ENCODE data around the gene ATP5F1D.

Gene ATP5F1D

DNA sequence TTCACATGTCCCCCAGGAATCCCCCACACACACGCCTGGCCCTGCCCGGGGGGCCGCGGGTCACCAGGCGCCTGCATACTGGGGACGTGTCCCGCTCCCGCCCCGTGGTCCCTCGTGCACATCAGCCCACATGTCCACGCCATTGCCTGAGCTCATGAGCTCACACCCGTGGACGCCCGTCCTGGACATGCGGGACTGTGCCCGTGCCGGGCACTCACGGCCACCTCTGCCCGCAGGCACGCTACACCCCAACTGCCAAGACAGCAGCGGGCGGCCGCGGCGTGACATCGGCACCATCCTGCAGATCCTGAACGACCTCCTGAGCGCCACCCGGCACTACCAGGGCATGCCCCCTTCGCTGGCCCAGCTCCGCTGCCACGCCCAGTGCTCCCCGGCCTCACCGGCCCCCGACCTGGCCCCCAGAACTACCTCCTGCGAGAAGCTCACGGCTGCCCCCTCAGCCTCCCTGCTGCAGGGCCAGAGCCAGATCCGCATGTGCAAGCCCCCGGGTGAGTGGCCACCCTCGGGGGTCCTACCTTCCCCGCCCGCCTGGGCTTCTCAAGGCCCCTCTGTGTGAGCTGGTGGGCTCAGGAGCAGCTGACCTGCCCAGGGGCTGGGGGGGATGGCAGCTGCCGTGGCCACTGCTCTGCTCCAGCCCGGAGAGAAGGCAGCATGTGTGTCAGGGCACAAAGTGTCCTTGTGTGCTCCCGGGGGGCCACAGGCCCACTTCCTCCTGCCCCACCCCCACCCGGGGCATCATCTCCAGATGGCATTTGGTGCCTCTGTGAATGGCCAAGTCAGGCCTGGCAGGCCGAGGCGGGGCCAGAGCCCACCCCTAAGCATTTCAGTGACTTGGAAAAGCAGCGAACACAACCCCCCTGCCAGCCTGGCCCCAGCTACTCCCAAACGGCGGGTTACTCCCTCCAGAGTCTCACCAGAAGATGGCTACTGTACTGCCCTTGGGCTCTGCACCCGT, 13.9 kb downstream of the ATP5F1D start:
- H3K4me3 ChIP-seq (ENCODE audit: low read depth, low read length): no peak overlapping the region
- TF ChIP-seq, protein P1, sequence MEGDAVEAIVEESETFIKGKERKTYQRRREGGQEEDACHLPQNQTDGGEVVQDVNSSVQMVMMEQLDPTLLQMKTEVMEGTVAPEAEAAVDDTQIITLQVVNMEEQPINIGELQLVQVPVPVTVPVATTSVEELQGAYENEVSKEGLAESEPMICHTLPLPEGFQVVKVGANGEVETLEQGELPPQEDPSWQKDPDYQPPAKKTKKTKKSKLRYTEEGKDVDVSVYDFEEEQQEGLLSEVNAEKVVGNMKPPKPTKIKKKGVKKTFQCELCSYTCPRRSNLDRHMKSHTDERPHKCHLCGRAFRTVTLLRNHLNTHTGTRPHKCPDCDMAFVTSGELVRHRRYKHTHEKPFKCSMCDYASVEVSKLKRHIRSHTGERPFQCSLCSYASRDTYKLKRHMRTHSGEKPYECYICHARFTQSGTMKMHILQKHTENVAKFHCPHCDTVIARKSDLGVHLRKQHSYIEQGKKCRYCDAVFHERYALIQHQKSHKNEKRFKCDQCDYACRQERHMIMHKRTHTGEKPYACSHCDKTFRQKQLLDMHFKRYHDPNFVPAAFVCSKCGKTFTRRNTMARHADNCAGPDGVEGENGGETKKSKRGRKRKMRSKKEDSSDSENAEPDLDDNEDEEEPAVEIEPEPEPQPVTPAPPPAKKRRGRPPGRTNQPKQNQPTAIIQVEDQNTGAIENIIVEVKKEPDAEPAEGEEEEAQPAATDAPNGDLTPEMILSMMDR (IDR thresholded peaks at IDR 0.05; ENCODE audit: low read depth, low read length): no peak

DNA sequence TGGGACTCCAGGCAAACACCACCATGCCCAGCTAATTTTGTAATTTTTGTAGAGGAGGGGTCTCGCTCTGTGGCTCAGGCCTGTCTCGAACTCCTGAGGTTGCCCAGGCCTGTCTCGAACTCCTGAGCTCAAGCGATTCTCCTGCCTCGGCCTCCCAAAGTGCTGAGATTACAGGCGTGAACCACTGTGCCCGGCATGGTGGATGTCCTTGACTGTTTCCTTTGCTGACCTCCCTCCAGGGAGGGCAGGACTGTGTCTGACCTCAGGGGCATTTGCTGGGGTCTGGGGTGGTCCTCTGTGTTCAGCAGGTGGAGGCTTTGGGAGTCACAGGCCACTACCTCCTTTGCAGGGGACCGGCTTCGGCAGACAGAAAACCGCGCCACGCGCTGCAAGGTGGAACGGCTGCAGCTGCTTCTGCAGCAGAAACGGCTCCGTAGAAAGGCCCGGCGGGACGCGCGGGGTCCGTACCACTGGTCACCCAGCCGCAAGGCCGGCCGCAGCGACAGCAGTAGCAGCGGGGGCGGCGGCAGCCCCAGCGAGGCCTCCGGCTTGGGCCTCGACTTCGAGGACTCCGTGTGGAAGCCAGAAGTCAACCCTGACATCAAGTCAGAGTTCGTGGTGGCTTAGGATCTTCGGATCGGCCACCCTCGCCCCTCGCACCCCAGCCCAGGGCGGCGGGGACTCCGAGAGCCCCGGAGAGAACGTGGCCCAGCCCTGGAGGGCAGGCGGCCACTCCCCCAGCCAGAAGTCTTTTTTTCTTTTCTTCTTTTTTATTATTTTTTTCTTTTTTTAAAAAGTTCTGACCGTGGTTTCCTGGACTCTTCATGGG, 15.3 kb downstream of the ATP5F1D start:
- H3K4me3 ChIP-seq (ENCODE audit: low read depth, low read length): no peak overlapping the region
- TF ChIP-seq, protein P1 (IDR thresholded peaks at IDR 0.05; ENCODE audit: low read depth, low read length): no peak

DNA sequence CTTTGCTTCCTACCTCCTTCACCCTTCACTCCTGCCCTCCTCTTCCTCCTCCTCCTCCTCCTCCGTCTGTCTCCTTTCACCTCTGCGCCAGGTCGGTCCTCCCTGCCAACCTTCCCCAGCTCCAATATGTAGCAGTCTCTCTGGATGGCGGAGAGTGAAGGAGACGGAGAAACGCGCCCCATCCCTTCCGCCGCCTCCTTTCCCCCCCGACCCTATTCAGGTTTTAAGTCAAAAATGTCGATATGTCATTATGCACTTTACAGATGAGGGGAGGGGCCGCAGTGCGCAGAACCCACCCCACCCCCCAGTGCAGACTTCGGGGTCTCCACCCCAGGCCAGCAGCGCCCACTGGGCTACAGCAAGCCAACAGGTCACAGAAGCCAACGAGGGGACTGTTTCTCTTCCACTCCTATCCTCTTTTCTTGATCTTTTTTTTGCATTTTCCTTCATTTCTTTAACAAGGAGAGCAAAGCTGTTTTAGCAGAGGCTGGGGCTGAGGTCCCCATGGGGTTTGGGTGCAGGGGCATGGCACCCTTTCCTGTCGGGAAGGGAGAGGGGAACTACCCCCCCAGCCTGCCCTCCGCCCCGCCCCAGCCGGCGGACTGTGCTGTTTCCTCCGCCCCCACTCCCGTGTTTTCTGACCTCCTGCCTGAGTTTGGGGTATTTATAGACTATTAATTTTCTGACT, 16.1 kb downstream of the ATP5F1D start:
- no peak overlapping the region for H3K4me3 ChIP-seq (ENCODE audit: low read depth, low read length)
- TF ChIP-seq, protein P1 (IDR thresholded peaks at IDR 0.05; ENCODE audit: low read depth, low read length): no peak

DNA sequence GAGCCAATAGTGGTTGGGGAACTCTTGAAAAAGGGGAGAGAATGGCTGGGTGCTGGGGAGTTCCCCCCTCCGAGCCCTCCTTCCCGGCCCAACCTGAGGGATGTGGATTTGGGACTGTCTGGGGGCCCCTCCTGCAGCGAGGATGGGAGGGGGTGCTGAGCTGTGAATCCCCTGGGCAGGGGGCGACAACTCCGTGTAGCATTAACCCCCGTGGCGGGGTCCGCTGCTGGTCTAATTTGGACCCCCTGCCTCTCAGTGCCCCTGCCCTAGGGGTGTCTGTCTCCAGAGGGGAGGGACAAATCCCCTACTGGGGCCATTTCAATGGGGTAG, 16.6 kb downstream of the ATP5F1D start:
- TF ChIP-seq, protein P1 (IDR thresholded peaks at IDR 0.05; ENCODE audit: low read depth, low read length): no peak
- H3K4me3 ChIP-seq (ENCODE audit: low read depth, low read length): no peak overlapping the region

GRCh38 chr19:1258707-1259205, 17.2 kb downstream of the ATP5F1D start:
- no peak overlapping the region for H3K4me3 ChIP-seq (ENCODE audit: low read depth, low read length)

GRCh38 chr19:1259206-1259875, 17.8 kb downstream of the ATP5F1D start:
- no peak overlapping the region for H3K4me3 ChIP-seq (ENCODE audit: low read depth, low read length)
- TF ChIP-seq, protein P1 (IDR thresholded peaks at IDR 0.05; ENCODE audit: low read depth, low read length): no peak

More at GRCh38 chr19:1258707-1259205, 17.2 kb downstream of the ATP5F1D start:
- TF ChIP-seq, protein P1 (IDR thresholded peaks at IDR 0.05; ENCODE audit: low read depth, low read length): no peak

Measured in WI38 (cell line).